RWPE2 (cell line): ENCODE data around the gene RNF32.
"Not testable (repeated sequence)": the region's sequence is repeated elsewhere in the genome, so short reads cannot be mapped to it uniquely, and the experiment has no call there.

ENCODE experiments used
- ATAC-seq: fragments of 200-7000 bp; cut with Tn5 transposase; 3 replicates; pipeline ENCODE4 v1.9.1; 2021; ENCODE audit warnings: low read depth
- DNase-seq: peaks from one replicate; pipeline ENCODE4 v3.0.0-alpha.2; 2020; ENCODE audit warnings: low spot score
- H3K27ac ChIP-seq: fragments of 450-650 bp; 2 replicates; pipeline ENCODE4 v1.5.1; 2017; ENCODE audit warnings: mild to moderate bottlenecking; ENCODE audit not compliant: poor library complexity, severe bottlenecking
- H3K27me3 ChIP-seq: fragments of 250-450 bp; sonication (Bioruptor Pico); 2 replicates; pipeline ENCODE4 v1.5.1; 2021; ENCODE audit warnings: mild to moderate bottlenecking, moderate library complexity; ENCODE audit not compliant: insufficient read depth, poor library complexity, severe bottlenecking
- H3K36me3 ChIP-seq: fragments of 250-450 bp; sonication (Bioruptor Pico); 2 replicates; pipeline ENCODE4 v1.5.1; 2020; ENCODE audit warnings: low read depth, mild to moderate bottlenecking, moderate library complexity
- H3K4me1 ChIP-seq: fragments of 250-450 bp; sonication (Bioruptor Pico); 2 replicates; pipeline ENCODE4 v1.5.1; 2021; ENCODE audit warnings: mild to moderate bottlenecking, moderate library complexity; ENCODE audit not compliant: insufficient read depth, poor library complexity, severe bottlenecking
- H3K4me3 ChIP-seq: fragments of 250-450 bp; sonication (Bioruptor Pico); 2 replicates; pipeline ENCODE4 v1.5.1; 2021; ENCODE audit warnings: mild to moderate bottlenecking, moderate library complexity; ENCODE audit not compliant: severe bottlenecking
- H3K9me3 ChIP-seq: fragments of 250-450 bp; sonication (Bioruptor Pico); 2 replicates; pipeline ENCODE4 v1.5.1; 2021; ENCODE audit warnings: mild to moderate bottlenecking, moderate library complexity; ENCODE audit not compliant: severe bottlenecking
- TF ChIP-seq, protein P1 (sequence below): fragments of 450-650 bp; IDR thresholded peaks from one replicate; pipeline ENCODE4 v1.5.1; 2017; ENCODE audit warnings: mild to moderate bottlenecking, moderate library complexity; ENCODE audit not compliant: poor library complexity, severe bottlenecking

The RNF32 gene

DNA sequence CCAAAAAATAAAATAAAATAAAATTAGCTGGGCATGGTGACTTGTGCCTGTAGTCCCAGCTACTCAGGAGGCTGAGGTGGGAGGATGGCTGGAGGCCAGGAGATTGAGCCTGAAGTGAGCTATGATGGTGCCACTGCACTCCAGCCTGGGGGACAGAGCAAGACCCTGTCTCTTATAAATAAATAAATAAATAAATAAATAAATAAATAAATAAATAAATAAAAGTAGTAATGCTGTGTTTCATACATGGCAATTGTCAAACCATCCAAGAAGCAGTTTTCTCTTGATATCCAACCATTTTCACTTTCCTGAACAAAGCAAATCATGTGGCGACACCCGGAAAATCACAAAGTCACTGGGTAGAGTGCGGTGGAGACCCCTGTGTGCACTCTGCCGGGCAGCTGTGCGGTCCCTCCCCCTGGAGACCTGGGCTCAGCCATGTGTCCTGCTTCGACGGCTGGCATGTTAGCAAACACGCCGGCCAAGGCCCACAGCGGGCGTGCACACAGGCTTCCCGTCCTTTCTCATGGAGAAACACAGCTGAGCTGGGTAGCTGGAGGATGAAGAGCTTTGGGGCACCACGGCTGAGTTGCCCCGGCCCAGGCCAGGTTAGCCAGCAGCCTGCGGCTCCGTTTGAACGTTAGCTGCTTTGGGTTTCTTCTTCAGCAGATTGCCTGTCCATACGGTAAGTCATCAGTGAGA, 22.3 kb upstream of the RNF32 start:
- peaks cover 11% of the 10 kb centered on the region for H3K27me3 ChIP-seq
- no peak overlapping the region for H3K27ac ChIP-seq
- TF ChIP-seq, protein P1, sequence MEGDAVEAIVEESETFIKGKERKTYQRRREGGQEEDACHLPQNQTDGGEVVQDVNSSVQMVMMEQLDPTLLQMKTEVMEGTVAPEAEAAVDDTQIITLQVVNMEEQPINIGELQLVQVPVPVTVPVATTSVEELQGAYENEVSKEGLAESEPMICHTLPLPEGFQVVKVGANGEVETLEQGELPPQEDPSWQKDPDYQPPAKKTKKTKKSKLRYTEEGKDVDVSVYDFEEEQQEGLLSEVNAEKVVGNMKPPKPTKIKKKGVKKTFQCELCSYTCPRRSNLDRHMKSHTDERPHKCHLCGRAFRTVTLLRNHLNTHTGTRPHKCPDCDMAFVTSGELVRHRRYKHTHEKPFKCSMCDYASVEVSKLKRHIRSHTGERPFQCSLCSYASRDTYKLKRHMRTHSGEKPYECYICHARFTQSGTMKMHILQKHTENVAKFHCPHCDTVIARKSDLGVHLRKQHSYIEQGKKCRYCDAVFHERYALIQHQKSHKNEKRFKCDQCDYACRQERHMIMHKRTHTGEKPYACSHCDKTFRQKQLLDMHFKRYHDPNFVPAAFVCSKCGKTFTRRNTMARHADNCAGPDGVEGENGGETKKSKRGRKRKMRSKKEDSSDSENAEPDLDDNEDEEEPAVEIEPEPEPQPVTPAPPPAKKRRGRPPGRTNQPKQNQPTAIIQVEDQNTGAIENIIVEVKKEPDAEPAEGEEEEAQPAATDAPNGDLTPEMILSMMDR = no peak
- H3K4me1 ChIP-seq = no peaks in the 10 kb centered on the region
- no peaks in the 10 kb centered on the region for H3K9me3 ChIP-seq
- ATAC-seq (no peak), DNase-seq (no peak)
- no peak overlapping the region for H3K4me3 ChIP-seq
- H3K36me3 ChIP-seq = no peaks in the 10 kb centered on the region

DNA sequence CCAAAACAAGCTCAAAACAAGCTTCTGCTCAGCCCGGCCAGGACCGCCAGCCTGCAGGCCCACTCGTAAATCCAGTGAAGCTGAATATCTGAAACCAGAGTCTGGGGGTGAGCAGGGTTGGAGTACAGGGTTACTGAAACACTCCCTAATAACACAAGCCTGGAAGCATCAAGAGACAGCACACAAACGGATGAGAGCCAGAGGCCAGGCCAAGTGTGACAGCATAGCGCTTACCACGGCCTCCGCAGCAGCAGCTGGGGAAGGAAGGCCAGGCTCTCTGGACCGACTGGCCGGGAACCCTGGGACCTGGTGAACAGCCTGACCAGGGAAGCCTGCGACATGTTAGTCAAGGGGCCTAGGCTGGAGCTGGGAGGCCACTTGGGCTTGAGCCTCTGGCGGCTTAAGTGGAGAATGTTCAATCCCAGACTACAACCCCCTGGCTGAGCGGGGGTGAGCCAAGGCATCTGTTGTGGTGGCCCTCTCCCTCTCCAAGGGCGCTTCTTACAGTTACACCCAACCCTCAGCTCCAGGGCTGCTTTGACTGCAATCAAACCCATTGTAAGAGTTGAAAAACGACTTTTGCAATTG, 21.7 kb upstream of the RNF32 start:
- H3K36me3 ChIP-seq = no peaks in the 10 kb centered on the region
- TF ChIP-seq, protein P1 = no peak
- H3K9me3 ChIP-seq = no peaks in the 10 kb centered on the region
- H3K27ac ChIP-seq = no peak overlapping the region
- ATAC-seq = no peak
- no peaks in the 10 kb centered on the region for H3K4me1 ChIP-seq
- no peak for DNase-seq
- H3K27me3 ChIP-seq = peaks cover 10% of the 10 kb centered on the region
- no peak overlapping the region for H3K4me3 ChIP-seq

DNA sequence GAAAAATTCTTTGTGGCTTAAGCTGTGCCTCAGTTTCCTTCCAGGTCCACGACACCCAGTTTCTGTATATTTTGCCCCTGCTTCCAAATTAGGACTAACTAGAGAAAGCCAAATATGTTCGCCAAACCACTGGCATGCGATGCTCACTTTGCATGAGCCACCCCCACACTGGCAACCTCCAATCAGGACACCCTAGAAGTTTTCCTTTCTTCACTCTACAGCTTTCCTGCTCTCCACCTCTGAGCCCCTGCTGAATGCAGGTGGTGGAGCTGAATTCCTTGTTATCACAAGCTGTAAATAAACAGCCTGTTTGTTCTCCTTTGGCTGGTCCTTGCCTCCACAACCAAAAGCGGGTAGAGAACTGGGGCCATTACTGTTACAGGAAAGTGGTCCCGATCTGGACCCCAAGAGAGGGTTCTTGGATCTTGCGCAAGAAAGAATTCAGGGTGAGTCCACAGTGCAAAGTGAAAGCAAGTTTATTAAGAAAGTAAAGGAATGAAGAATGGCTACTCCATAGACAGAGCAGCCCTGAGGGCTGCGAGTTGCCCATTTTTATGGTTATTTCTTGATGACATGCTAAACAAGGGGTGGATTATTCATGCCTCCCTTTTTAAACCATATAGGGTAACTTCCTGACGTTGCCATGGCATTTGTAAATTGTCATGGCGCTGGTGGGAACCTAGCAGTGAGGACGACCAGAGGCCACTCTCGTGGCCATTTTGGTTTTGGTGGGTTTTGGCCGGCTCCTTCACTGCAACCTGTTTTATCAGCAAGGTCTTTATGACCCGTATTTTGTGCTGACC, 20.9 kb upstream of the RNF32 start:
- ATAC-seq = not testable (repeated sequence)

DNA sequence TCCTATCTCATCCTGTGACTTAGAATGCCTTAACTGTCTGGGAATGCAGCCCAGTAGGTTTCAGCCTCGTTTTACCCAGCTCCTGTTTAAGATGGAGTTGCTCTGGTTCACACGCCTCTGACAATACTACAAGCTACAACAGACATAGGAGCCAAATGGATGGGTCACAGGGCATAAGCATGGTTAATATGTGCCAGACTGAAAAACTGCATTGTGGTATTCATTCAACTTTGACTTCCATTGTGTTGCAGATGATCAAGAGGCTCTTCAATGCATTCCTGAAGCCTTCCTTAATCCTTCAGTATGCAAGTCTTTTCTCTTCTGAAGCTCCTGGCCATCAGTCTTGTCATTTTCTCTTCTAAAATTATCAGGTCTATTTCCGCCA, 20.3 kb upstream of the RNF32 start:
- ATAC-seq (no peak), DNase-seq (no peak)
- H3K4me1 ChIP-seq = no peaks in the 10 kb centered on the region
- H3K4me3 ChIP-seq = no peak overlapping the region
- TF ChIP-seq, protein P1 = no peak
- H3K27me3 ChIP-seq = peaks cover 1% of the 10 kb centered on the region
- H3K36me3 ChIP-seq = no peaks in the 10 kb centered on the region
- no peaks in the 10 kb centered on the region for H3K9me3 ChIP-seq
- H3K27ac ChIP-seq = no peak overlapping the region

More for the DNA sequence above, 20.9 kb upstream of the RNF32 start:
- DNase-seq, H3K27me3 ChIP-seq, H3K36me3 ChIP-seq, H3K4me3 ChIP-seq, H3K9me3 ChIP-seq, H3K27ac ChIP-seq, H3K4me1 ChIP-seq: not testable (repeated sequence)

DNA sequence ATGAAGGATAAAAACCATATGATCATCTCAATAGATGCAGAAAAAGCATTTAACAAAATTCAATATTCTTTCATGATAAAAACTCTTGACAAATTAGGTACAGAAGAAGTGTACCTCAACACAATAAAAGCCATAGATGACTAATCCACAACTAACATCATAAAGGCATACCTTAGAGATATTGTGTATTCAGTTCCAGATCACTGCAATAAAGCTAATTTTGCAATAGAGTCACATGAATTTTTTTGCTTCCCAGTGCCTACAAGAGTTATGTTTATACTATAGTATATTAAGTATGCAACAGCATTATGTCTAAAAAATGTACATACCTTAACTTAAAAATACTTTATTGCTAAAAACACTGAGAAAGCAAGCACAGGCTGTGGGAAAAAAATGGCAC, 18.9 kb upstream of the RNF32 start:
- H3K27me3 ChIP-seq = no peaks in the 10 kb centered on the region
- no peak overlapping the region for H3K4me3 ChIP-seq
- TF ChIP-seq, protein P1 = no peak
- ATAC-seq (no peak), DNase-seq (no peak)
- no peaks in the 10 kb centered on the region for H3K4me1 ChIP-seq
- no peaks in the 10 kb centered on the region for H3K9me3 ChIP-seq
- no peaks in the 10 kb centered on the region for H3K36me3 ChIP-seq
- H3K27ac ChIP-seq = no peak overlapping the region
